Midbrain (tissue), 1 donor: Measurements from ENCODE around the gene TRIM46.
"Not testable (repeated sequence)": the region's sequence is repeated elsewhere in the genome, so short reads cannot be mapped to it uniquely, and the experiment has no call there.

Experiments used
- DNase-seq: peaks from one replicate; lab custom pipeline; 2025; lab: John Stamatoyannopoulos, UW

Gene TRIM46

DNA sequence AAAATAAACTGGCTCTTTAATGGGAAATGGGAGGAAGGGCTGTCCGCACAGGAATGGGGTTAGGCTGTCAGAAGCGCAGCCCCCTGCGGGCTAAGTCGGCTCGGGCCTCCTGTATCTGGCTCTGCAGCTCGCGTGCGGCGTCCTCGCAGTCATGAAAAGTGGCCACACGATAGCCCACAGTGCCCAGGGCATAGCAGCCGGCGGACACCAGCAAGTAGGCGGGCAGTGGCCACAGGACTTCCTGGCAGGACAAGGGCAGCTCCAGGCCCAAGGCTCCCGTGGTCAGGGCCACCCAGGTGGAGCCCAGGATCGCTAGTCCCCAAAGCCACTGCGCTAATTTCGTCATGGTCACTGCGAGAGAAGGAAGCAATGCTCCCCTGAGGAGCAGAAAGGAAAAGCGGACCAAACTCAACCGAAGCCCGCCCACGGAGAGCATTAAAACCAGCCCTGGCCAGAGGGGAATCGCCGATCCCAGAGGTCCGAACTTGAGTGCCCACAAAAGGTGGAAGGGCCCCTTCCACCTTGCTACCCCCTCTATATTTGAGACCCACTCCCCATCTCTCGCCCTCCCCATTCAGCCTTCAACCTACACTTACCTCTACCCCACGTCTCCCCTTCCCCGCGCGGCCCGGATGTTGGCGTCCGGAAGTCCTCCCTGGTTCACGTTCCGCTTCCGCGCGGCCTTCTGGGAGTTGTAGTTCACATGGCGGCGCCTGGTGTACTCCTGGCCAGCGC is 33.6 kb upstream of the TRIM46 start, which contains the start of gene DPM3:
DPM3 (minus strand) TSS at position 637 of the 735 bp plus-strand sequence; CDS start at position 346, 291 bp downstream.
- peak; percentile 91 for DNase-seq

DNA sequence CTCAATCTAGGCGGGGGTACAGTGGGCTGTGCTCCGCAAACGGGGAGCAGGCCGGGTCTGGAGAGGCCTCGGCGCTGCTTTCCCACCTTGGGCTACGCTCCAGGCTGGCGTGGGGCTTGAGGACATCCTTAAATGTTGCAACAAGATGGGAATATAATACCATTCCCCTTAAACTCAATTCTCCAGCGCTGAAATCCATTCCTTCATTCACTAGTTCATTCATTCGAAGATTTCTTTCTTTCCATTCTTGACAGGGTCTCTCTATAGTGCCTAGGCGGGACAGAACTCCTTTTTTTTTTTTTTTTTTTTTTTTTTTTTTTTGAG is 33.1 kb upstream of the TRIM46 start:
- DNase-seq = no peak

DNA sequence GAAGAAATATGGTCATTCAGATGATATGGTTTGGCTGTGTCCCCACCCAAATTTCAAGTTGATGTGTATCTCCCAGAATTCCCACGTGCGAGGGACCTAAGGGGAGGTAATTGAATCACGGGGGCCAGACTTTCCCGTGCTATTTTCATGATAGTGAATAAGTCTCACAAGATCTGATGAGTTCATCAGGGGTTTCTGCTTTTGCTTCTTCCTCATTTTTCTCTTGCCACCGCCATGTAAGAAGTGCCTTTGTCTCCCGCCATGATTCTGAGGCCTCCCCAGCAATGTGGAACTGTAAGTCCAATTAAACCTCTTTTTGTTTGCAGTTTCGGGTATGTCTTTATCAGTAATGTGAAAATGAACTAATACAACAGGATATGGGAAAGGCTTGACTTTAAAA is 31.9 kb upstream of the TRIM46 start:
- no peak for DNase-seq

DNA sequence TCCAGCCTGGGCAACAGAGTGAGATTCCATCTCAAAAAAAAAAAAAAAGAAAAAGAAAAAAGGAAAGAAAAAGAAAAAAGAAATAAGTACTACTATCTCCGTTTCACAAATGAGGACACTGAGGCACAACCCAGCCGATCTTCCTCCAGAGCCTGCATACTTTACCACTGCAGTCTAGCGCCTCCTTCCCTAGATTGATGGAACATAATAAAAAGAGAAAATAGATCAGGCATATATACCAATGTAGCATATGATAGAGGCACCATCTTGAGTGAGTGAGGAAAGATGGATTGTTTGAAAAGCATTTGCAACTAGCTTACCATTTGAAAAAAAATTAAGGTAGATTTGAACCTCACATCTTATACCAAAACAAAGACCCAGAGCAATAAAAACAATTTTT is 28.2 kb upstream of the TRIM46 start:
- DNase-seq = no peak

DNA sequence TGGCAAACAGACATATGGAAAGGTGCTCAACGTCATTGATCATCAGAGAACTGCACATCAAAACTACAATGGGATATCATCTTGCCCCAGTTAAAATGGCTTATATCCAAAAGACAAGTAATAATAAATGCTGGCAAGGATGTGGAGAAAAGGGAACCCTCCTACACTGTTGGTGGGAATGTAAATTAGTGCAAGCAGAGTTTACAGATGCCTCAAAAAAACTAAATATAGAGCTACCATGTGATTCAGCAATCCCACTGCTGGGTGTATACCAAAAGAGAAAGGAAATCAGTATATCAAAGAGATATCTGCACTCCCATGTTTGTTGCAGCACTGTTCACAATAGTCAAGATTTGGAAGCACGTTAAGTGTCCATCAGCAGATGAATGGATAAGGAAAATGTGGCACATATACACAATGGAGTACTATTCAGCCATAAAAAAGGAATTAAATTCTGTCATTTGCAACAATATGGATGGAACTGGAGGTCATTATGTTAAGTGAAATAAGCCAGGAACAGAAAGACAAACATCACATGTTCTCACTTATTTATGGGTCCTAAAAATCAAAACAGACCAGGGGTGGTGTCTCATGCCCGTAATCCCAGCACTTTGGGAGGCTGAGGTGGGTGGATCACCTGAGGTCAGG is 17.5 kb upstream of the TRIM46 start:
- not testable (repeated sequence) for DNase-seq

DNA sequence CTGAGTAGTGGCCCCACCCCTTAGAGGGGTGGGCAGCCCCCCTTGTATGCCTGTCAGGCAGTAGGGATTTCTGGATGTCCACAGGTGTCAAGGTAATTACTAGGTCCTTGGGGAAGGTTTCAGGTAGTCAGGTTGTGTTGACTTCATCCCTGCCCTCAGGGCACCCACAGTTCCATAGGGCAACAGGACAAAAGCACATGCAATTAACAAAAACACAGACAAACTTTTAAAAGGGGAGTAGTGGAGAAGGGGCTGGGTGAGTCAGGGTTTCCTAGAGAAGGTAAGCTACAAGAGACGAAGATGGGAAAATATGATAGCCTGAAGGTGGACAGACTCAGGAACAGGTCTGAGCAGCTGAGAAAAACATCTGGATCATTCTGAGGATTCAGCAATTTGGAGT is 14.7 kb upstream of the TRIM46 start:
- no peak for DNase-seq

DNA sequence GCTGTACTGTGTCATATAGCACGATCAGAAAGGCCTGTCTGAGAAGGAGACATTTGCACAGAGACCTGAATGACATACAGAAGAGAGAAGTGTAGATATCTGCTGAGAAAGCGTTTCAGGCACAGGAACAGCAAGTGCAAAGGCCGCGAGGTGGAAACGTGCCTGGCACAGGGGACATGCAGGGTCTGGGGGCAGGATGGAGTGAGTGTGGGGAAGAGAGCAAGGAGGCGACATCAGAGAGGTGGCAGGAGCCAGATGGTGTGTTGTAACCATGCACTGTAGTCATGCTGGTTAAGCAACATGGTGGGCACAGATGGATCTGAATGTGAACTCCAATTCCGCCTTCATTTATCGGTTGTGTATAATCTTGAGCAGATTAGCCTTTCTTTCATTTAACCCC is 13.5 kb upstream of the TRIM46 start:
- DNase-seq = no peak

DNA sequence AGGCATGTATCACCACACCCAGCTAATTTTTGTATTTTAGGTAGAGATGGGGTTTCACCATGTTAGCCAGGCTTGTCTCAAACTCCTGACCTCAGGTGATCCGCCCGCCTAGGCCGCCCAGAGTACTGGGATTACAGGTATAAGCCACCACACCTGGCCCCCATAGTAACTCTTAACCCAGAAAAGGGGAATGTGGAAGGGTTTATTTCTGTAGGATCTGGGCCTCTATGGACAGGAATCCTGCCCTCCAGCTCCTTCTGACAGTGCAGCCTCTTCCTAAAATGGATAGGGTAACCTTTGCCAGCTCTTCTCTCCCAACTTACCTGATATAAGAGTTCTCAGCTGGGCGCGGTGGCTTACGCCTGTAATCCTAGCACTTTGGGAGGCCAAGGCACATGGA is 11.0 kb upstream of the TRIM46 start:
- DNase-seq = not testable (repeated sequence)

DNA sequence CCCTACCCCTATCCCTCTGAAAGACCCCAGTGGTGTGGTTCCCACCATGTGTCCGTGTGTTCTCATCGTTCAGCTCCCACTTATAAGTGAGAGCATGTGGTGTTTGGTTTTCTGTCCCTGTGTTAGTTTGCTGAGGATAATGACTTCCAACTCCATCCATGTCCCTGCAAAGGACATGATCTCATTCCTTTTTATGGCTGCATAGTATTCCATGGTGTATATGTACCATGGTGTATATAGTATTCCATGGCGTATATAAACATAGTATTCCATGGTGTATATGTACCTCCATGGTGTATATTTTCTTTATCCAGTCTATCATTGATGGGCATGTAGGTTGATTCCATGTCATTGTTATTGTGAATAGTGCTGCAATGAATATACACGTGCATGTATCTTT is 9.9 kb upstream of the TRIM46 start:
- not testable (repeated sequence) for DNase-seq

DNA sequence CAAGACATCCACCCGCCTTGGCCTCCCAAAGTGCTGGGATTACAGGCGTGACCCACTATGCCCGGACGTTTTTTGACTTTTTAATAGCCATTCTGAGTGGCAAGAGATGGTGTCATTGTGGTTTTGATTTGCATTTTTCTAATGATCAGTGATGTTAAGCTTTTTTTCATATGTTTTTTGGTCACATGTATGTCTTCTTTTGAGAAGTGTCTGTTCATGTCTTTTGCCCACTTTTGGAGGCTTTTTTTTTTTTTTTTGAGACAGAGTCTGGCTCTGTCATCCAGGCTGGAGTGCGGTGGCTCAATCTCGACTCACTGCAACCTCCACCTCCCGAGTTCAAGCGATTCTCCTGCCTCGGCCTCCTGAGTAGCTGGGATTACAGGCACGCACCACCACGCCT is 9.0 kb upstream of the TRIM46 start:
- DNase-seq = not testable (repeated sequence)

DNA sequence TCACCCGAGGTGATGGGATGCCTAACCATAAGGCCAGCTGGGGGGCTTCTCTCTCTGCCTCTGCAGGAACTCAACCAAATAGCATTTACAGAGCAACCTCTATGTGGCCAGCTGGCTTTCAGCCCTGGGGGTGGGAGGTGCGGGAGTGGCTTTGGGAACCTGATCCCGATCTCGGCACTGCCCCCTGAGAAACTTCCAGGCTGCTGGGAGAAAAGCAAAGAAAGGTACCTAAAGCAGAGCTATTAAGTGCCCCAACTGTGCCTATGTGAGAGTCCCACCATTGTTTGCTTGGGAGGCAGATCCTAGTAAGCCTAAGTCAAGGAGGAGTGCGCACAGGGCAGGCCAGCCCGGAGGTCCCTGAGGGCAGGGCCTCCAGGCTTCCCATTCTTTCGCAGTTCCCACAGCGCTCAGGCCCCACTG is 7.6 kb upstream of the TRIM46 start:
- no peak for DNase-seq

DNA sequence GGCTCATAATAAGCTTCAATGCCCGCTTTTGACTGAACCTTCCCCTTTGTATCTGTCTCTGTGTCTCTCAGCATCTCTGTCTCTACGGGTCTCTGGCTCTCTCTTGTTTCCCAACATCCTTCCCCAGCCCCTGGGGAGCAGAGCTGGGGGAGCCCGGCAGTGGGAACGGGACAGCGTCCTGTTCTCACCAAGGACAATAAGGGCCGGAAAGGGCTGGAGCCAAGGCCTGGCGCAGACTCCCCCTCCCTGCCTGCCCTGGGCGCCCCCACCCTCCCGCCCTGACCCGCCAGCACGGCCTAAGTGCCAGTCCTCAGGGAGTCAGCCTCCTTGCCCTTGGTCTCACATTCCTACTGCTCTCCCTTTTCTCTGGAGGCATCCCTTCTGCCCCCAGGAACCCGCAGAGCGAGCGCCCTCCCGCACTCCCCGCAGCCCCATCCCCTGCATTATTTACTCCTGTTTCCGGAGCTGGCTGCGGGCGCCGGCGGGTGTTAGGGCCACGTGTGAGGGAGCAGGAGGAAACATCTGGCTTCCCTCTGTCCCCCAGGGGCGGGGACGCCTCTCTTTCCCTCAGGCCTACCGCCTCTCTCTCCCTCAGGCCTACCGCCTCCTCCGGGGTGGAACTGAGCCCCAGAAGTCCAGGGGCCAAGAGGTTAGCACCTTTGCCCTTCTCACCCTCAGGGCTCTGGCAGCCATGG is 7.0 kb upstream of the TRIM46 start:
- peak; percentile 31 for DNase-seq

DNA sequence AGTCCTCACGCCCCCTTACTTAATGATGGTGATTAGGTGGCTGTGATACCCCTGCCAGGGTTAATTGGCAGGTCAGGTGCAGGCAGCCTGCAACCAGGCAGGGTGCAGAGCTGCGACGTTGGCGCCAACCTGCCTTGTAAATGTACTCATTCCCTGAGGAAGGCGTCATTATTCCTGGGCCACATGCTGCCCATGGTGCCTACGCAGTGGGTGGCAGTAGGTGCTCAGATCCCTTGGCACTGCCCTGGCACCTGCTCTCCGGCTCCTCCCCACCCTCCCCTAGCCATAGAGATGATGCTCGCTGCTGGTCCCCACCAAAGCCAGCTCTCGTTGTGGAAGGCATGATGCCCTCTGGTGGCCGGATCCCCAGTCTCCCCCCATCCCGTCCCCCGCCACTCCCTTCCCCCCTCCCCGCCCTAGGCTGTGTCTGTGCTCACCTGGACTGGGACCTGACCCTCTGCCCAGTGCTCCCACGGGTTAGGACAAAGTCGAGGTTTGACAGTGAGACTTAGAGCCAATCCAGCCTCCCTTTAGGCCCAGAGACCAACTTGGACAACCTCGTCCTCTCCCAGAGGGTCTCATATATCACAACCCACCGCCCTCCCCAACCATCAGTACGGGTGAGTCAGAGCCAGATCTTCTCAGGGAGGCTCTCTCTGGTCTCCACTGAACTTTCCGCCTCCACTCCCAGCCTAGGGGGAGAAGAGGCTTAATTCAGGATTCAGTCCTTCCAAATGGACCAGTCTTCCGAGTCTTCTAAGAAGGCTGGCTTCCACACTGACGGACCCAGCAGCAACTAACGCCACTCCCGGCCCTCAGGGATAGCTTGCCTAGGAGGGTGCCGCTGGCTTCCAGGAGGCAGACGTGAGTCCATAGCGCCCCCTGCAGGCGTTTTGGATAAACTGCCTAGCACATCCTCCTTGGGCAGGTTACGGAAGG is 6.2 kb upstream of the TRIM46 start:
- peak; percentile 93 for DNase-seq

DNA sequence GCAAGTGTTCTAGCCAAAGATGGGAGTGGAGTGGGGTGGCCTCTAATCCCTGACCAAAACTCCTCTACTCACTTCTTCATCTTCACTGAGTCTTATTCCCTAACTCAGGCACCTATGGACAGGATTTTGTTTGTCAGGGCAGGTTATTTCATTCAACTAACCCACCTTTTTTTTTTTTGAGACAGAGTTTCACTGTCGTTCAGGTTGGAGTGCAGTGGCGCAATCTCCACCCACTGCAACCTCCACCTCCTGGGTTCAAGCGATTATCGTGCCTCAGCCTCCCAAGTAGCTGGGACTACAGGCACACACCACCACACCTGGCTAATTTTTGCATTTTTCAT is 5.6 kb upstream of the TRIM46 start:
- DNase-seq = not testable (repeated sequence)

DNA sequence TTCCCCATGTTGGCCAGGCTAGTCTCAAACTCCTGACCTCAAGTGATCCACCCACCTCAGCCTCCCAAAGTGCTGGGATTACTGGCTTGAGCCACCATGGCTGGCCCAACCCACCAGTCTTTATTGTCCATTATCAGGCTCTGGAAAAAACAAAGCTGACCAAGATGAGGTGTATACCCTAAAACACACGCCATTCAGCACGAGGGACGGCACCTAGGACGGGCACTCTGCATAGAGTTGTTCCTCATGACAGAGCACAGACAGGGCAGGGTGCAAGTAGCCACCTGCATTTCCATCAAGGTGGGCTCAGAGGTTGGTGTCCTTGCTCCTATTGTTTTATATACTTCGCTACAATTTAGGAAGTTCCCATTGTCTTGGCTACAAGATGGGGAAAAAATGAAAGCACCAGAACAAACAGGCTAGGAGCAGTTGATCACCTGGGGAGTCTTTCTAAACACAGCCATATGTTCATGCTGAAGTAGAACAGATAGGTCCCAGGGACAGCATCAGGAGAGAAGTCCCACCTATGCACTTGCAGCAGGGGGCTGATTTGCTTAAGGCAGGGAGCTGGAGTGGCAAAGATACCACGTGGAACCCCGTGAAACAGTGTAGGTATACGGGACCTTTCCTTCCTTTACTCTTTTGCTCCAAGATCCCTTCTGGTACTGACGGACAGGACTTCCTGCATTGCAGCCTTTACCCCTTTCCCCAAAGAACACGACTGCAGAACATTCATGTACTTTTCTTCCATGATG is 5.0 kb upstream of the TRIM46 start:
- no peak for DNase-seq

DNA sequence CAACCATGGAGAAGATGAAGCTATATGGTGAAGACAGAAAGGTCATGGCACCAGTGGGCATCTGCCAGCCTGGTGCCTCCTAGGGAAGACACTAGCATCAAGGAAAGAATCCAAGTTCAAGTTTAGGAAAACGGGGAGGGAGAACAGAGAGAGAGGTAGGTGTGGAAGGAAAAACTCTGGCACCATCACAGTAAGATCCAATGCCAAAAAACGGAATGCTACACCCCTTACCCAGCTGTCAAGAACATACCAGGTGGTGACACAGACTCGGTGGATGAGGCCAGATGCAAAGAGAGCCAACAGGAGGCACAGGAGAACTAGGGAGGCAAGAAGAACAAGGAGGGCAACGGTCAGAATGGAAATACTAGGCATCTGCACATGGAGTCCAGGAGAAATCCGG is 4.1 kb upstream of the TRIM46 start:
- DNase-seq = no peak

DNA sequence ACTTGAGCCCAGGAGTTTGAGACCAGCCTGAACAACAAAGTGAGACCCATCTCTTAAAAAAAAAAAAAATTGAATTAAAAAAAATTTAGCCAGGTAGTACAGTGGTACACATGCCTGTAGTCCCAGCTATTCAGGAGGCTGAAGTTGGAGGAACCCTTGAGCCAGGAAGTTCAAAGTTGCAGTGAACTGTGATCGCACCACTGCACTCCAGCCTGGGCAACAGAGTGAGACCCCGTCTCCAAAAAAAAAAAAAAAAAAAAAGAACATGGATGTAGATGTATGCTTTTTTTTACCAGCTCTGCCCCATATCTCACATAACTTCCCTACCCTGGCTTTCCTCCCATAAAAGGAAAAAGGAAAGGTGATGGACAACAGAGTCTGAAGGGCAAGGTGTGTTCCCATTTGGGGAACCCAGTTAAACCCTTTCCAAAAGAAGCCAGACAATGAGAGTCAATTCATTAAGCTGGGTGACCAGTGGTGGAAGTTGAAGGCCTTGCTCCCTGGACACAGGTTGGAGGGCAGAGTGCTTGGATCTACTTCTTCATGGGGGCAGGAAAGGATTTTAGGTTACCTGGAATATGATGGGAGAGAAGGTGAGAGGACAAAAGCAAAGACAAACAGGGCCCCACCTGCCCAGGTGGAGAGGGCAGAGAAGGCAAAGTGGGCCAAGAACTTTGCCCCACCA is 3.4 kb upstream of the TRIM46 start:
- DNase-seq = no peak

DNA sequence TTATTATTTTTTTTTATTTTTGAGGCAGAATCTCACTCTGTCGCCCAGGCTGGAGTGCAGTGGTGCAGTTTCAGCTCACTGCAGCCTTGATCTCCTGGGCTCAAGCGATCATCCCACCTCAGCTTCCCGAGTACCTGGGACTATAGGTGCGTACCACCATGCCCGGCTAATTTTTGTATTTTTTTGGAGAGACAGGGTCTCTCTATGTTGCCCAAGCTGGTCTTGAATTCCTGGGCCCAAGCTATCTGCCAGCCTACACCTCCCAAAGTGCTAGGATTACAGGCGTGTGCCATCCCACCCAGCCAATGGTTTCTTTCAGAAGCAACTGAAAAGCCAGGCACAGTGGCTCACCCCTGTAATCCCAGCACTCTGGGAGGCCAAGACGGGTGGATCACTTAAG is 2.8 kb upstream of the TRIM46 start:
- no peak for DNase-seq

DNA sequence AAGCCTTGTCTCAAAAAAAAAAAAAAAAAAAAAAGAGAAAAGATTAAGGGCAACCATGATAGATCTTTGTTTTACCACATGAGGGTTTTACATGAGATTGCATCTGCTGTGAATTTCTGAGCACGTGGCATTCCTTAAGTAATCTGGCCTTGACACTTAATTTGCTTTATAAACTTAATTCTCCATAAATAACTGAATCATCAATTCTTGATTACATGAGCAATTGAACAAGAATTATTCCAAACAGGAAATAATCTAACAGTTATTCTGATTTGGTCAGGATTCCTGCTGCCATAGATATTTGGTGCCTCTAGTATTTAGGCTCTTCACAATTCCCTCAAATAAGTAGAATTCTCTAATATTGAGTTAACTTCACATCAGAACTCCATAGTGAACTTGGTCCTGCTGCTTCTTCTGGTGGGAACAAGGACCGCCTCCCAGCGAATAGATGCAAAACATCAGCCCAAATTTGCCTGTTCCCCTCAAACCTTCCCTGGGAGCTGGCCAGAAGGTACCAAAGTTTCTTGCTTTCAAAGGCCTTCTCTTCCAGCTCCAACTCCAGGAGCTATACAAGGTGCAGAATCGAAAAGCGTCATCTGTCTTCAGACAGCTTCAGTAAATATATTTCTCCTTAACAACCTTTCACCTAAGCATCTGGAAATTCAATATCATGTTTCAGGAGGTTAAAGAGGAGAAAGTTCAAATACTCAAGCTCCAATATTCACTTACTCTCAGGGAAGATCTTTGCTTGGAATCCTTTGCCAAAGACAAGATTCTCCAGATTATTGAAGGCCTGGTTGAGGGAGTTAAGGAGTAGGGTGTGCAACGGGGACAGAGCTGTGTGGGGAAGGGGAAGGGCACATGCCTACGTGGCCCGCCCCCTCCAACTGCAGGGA is 1.6 kb upstream of the TRIM46 start:
- no peak for DNase-seq
